ENCODE measurements around the gene ZC2HC1B.

DNA sequence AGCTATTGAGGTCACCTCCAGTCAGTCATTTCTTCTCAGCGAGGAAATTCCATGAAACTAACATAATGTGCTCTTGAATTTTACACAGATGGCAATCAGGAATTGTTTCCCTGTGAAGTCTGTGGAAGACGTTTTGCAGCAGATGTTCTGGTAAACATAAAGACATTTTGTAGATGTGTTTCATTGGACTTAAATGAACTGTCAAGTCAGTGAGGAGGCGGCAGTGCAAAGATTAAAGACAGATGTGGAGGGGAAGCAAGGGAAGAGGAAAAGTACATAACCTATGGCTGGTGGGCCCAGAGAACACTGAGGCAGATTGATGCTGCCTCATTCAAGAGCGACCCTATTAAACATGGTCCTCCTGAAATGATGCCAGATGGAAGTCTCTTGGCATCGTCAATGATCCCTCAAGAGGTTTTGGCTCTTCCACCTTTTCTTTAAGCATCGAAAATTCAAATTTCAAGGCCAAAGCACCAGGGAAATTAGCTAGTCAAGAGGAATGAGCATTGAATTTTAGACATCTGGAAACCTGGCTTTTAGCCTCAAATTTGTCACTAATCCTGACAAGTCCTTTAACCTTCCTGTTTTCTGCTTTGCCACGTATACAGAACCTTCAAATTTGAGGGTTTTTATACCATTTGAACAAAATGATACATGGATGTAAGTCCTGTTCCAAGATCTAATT, 20.1 kb downstream of the ZC2HC1B start:
- TF ChIP-seq, protein P1, sequence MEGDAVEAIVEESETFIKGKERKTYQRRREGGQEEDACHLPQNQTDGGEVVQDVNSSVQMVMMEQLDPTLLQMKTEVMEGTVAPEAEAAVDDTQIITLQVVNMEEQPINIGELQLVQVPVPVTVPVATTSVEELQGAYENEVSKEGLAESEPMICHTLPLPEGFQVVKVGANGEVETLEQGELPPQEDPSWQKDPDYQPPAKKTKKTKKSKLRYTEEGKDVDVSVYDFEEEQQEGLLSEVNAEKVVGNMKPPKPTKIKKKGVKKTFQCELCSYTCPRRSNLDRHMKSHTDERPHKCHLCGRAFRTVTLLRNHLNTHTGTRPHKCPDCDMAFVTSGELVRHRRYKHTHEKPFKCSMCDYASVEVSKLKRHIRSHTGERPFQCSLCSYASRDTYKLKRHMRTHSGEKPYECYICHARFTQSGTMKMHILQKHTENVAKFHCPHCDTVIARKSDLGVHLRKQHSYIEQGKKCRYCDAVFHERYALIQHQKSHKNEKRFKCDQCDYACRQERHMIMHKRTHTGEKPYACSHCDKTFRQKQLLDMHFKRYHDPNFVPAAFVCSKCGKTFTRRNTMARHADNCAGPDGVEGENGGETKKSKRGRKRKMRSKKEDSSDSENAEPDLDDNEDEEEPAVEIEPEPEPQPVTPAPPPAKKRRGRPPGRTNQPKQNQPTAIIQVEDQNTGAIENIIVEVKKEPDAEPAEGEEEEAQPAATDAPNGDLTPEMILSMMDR (conservative IDR thresholded peaks at IDR 0.05 in 1 of 2, IDR thresholded peaks at IDR 0.05 in 1 of 2; ENCODE audit: low read depth in 1 of 2, low read length in 2 of 2), result no peak
- TF ChIP-seq EZH2 (IDR thresholded peaks at IDR 0.05; ENCODE audit: low read length, missing control alignments), result no peak
